ENCODE results near the gene DNAJB8.

DNA sequence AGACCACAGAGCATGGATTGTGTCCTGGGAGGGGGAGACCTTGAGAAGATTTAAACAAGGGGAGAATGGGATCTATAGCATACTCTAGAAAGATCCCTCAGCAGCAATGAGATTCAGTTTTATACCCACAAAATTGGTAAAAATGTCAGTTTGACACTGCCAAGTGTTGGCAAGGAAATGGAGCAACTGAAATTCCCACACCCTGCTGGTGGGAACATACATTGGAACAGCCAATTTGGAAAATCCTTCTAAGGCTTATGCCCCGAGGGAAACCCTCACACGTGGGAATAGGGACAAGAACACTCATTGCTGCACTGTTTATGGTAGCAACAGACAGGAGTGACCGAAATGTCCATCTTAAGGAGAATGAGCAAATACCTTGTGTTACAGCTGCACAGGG lies 5.0 kb upstream of the DNAJB8 start:
- TF ChIP-seq POLR2A (IDR thresholded peaks at IDR 0.05) = no peak
- TF ChIP-seq, protein P1, sequence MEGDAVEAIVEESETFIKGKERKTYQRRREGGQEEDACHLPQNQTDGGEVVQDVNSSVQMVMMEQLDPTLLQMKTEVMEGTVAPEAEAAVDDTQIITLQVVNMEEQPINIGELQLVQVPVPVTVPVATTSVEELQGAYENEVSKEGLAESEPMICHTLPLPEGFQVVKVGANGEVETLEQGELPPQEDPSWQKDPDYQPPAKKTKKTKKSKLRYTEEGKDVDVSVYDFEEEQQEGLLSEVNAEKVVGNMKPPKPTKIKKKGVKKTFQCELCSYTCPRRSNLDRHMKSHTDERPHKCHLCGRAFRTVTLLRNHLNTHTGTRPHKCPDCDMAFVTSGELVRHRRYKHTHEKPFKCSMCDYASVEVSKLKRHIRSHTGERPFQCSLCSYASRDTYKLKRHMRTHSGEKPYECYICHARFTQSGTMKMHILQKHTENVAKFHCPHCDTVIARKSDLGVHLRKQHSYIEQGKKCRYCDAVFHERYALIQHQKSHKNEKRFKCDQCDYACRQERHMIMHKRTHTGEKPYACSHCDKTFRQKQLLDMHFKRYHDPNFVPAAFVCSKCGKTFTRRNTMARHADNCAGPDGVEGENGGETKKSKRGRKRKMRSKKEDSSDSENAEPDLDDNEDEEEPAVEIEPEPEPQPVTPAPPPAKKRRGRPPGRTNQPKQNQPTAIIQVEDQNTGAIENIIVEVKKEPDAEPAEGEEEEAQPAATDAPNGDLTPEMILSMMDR (IDR thresholded peaks at IDR 0.05) = no peak
